CD1c-positive myeloid dendritic cell (primary cell): ENCODE data around the gene PRIM2.
A peak's percentile ranks its signal among the peaks of the same experiment; 100 is the strongest.
"Not testable (repeated sequence)": the region's sequence is repeated elsewhere in the genome, so short reads cannot be mapped to it uniquely, and the experiment has no call there.

Experiments used
- DNase-seq: peaks from one replicate; pipeline ENCODE4 v3.0.0-alpha.2; 2016; ENCODE audit errors: extremely low spot score

Gene PRIM2

GRCh38 chr6:57317060-57317943 lies at the start of gene PRIM2:
TSS of gene PRIM2 (plus strand) at chr6:57317630. CDS start at chr6:57318446, 816 bp downstream.
- DNase-seq: peak; percentile 88

GRCh38 chr6:57268294-57268640 lies 49.2 kb upstream of the PRIM2 start:
- DNase-seq: no peak

GRCh38 chr6:57274113-57274824 lies 43.2 kb upstream of the PRIM2 start:
- not testable (repeated sequence) for DNase-seq

GRCh38 chr6:57275384-57275783 lies 42.0 kb upstream of the PRIM2 start:
- no peak for DNase-seq

GRCh38 chr6:57276946-57277345 lies 40.5 kb upstream of the PRIM2 start:
- no peak for DNase-seq

- DNase-seq: no peak
Measured at GRCh38 chr6:57278570-57278969, 38.9 kb upstream of the PRIM2 start.

GRCh38 chr6:57279013-57279412 lies 38.4 kb upstream of the PRIM2 start:
- DNase-seq: no peak

- no peak for DNase-seq
Measured at GRCh38 chr6:57283106-57283505, 34.3 kb upstream of the PRIM2 start.

GRCh38 chr6:57283911-57284455 lies 33.4 kb upstream of the PRIM2 start:
- no peak for DNase-seq

- not testable (repeated sequence) for DNase-seq
Measured at GRCh38 chr6:57288136-57288535, 29.3 kb upstream of the PRIM2 start.

- not testable (repeated sequence) for DNase-seq
Measured at GRCh38 chr6:57293472-57293871, 24.0 kb upstream of the PRIM2 start.

GRCh38 chr6:57294862-57295445 lies 22.5 kb upstream of the PRIM2 start:
- DNase-seq: no peak

GRCh38 chr6:57297505-57297904 lies 19.9 kb upstream of the PRIM2 start:
- no peak for DNase-seq

GRCh38 chr6:57298741-57299140 lies 18.7 kb upstream of the PRIM2 start:
- no peak for DNase-seq

GRCh38 chr6:57301757-57302156 lies 15.7 kb upstream of the PRIM2 start:
- no peak for DNase-seq

GRCh38 chr6:57302477-57302876 lies 15.0 kb upstream of the PRIM2 start:
- DNase-seq: no peak

GRCh38 chr6:57303931-57304681 lies 13.3 kb upstream of the PRIM2 start:
- DNase-seq: no peak

- DNase-seq: no peak
Measured at GRCh38 chr6:57305107-57305506, 12.3 kb upstream of the PRIM2 start.

GRCh38 chr6:57305761-57306160 lies 11.7 kb upstream of the PRIM2 start:
- DNase-seq: no peak

GRCh38 chr6:57306273-57306672 lies 11.2 kb upstream of the PRIM2 start:
- no peak for DNase-seq

- no peak for DNase-seq
Measured at GRCh38 chr6:57307850-57308249, 9.6 kb upstream of the PRIM2 start.

GRCh38 chr6:57308755-57309154 lies 8.7 kb upstream of the PRIM2 start:
- DNase-seq: not testable (repeated sequence)
